HL-60 (cell line): Measurements from ENCODE around the gene ANK3.

ENCODE experiments used
- CTCF ChIP-seq: IDR thresholded peaks from one replicate; pipeline ENCODE4 v1.5.1; 2011; ENCODE audit warnings: low read length, control low read depth, inconsistent platforms; ENCODE audit not compliant: insufficient read depth
- POLR2AphosphoS5 ChIP-seq: IDR thresholded peaks from 2 replicates; pipeline ENCODE4 v1.6.1; 2012; ENCODE audit warnings: low read depth
- SPI1 ChIP-seq: IDR thresholded peaks from 2 replicates; pipeline ENCODE4 v1.6.1; 2012; ENCODE audit warnings: low read depth, mild to moderate bottlenecking, borderline replicate concordance

- no peak for TF ChIP-seq SPI1
- TF ChIP-seq CTCF = no peak
- no peak for TF ChIP-seq POLR2AphosphoS5
Measured at GRCh38 chr10:60096761-60097513, 292.7 kb downstream of the ANK3 start.
